GM18870 (cell line): ENCODE results near the gene UQCRH.
"Not testable (repeated sequence)": the region's sequence is repeated elsewhere in the genome, so short reads cannot be mapped to it uniquely, and the experiment has no call there.

Experiments
- ATAC-seq: cut with Tn5 transposase; IDR thresholded peaks from one replicate; pipeline ENCODE4 v1.9.1; 2021; ENCODE audit warnings: moderate library complexity; ENCODE audit not compliant: unreplicated experiment

UQCRH gene

GRCh38 chr1:46331786-46332540, 28.5 kb downstream of the UQCRH start:
- not testable (repeated sequence) for ATAC-seq

- no peak for ATAC-seq
These were observed 30.0 kb downstream of the UQCRH start for GRCh38 chr1:46333300-46334029.

GRCh38 chr1:46334030-46334384, 30.5 kb downstream of the UQCRH start:
- ATAC-seq, result no peak

GRCh38 chr1:46335081-46335480, 31.6 kb downstream of the UQCRH start:
- ATAC-seq, result no peak

GRCh38 chr1:46337409-46337808, 33.9 kb downstream of the UQCRH start:
- ATAC-seq, result not testable (repeated sequence)

- ATAC-seq, result peak; percentile 59
These were observed 37.1 kb downstream of the UQCRH start, which contains the start of gene NSUN4 for GRCh38 chr1:46340404-46341221. NSUN4 (plus strand) TSS chr1:46340807; CDS start chr1:46340827, 20 bp downstream.

GRCh38 chr1:46341222-46342083, 38.0 kb downstream of the UQCRH start:
- ATAC-seq, result no peak

- no peak for ATAC-seq
These were observed 38.7 kb downstream of the UQCRH start for GRCh38 chr1:46342084-46342656.

GRCh38 chr1:46342677-46343350, 39.3 kb downstream of the UQCRH start:
- no peak for ATAC-seq

GRCh38 chr1:46343351-46343695, 39.8 kb downstream of the UQCRH start:
- no peak for ATAC-seq

GRCh38 chr1:46343705-46344104, 40.2 kb downstream of the UQCRH start:
- no peak for ATAC-seq

- no peak for ATAC-seq
These were observed 41.0 kb downstream of the UQCRH start for GRCh38 chr1:46344481-46344880.

GRCh38 chr1:46345281-46345680, 41.8 kb downstream of the UQCRH start:
- ATAC-seq, result no peak

- no peak for ATAC-seq
These were observed 48.9 kb downstream of the UQCRH start for GRCh38 chr1:46352363-46352762.

- not testable (repeated sequence) for ATAC-seq
These were observed 52.4 kb downstream of the UQCRH start for GRCh38 chr1:46355920-46356319.

- no peak for ATAC-seq
These were observed 58.7 kb downstream of the UQCRH start for GRCh38 chr1:46362158-46362557.

- no peak for ATAC-seq
These were observed 59.6 kb downstream of the UQCRH start for GRCh38 chr1:46363121-46363520.

- no peak for ATAC-seq
These were observed 61.1 kb downstream of the UQCRH start for GRCh38 chr1:46364612-46365011.

- not testable (repeated sequence) for ATAC-seq
These were observed 62.3 kb downstream of the UQCRH start for GRCh38 chr1:46365796-46366195.
